Esophagus muscularis mucosa (tissue), 4 donors: ENCODE data around the gene ZNF292.

Experiments used
- EP300 ChIP-seq: sonication (generic); formaldehyde crosslinking; IDR thresholded peaks from one replicate; pipeline ENCODE4 v1.6.1; 2017; ENCODE audit warnings: antibody characterized with exemption
- POLR2A ChIP-seq: fragments of 450-650 bp; IDR thresholded peaks from one replicate; pipeline ENCODE4 v1.6.1; 2017; ENCODE audit warnings: antibody characterized with exemption, moderate library complexity, mild to moderate bottlenecking, low read depth
- POLR2AphosphoS5 ChIP-seq, 2 donors: sonication (generic); formaldehyde crosslinking; IDR thresholded peaks; one replicate each; pipeline ENCODE4 v1.6.1; 2017; ENCODE audit warnings: antibody characterized with exemption in 2 of 2
- TF ChIP-seq, protein P1 (sequence below), 3 experiments: fragments of 200-600 bp in 2 of 3; fragments of 450-650 bp in 1 of 3; sonication (generic) in 2 of 3; IDR thresholded peaks; one replicate each; pipeline ENCODE4 v1.5.1; 2017 to 2019; ENCODE audit warnings: antibody characterized with exemption in 3 of 3, mild to moderate bottlenecking in 2 of 3, moderate library complexity in 1 of 3

- TF ChIP-seq, protein P1, sequence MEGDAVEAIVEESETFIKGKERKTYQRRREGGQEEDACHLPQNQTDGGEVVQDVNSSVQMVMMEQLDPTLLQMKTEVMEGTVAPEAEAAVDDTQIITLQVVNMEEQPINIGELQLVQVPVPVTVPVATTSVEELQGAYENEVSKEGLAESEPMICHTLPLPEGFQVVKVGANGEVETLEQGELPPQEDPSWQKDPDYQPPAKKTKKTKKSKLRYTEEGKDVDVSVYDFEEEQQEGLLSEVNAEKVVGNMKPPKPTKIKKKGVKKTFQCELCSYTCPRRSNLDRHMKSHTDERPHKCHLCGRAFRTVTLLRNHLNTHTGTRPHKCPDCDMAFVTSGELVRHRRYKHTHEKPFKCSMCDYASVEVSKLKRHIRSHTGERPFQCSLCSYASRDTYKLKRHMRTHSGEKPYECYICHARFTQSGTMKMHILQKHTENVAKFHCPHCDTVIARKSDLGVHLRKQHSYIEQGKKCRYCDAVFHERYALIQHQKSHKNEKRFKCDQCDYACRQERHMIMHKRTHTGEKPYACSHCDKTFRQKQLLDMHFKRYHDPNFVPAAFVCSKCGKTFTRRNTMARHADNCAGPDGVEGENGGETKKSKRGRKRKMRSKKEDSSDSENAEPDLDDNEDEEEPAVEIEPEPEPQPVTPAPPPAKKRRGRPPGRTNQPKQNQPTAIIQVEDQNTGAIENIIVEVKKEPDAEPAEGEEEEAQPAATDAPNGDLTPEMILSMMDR (IDR thresholded peaks at IDR 0.05), result no peak
- TF ChIP-seq POLR2A (no peak), POLR2AphosphoS5 (IDR thresholded peaks at IDR 0.05) (no peak), EP300 (no peak)
These were observed 38.4 kb upstream of the ZNF292 start for GRCh38 chr6:87116922-87117321.
